H1 (cell line): ENCODE results near the gene MAP3K6. TPM values are rescaled to one million over a fixed set of nuclear protein-coding genes. Genes with fewer than 3 reads are reported as not detected.

Experiments used
- CTCF ChIA-PET: fragments of 300-600 bp; sonication (Branson Sonifier 250); formaldehyde crosslinking; loops from one replicate; lab custom pipeline; 2021; ENCODE audit not compliant: partially characterized antibody; lab: Charles Lee
- POLR2A ChIA-PET: fragments of 300-600 bp; sonication (Branson Sonifier 250); formaldehyde crosslinking; loops from one replicate; lab custom pipeline; 2021; ENCODE audit warnings: inconsistent platforms; ENCODE audit not compliant: partially characterized antibody; lab: Charles Lee
- DNase-seq, 2 experiments: peaks; one replicate each; pipeline versions ENCODE4 v3.0.0 to v3.0.0-alpha.2; 2010 to 2022; ENCODE audit warnings: low spot score in 2 of 2, low read depth in 1 of 2, mixed read lengths in 1 of 2
- FAIRE-seq: peaks from 2 replicates; lab custom pipeline; 2011; peaks lifted over from hg19 to GRCh38; lab: Jason Lieb, UNC
- H2AFZ ChIP-seq: 2 replicates; pipeline ENCODE4 v1.8.1; 2012; ENCODE audit warnings: low read length, inconsistent platforms
- H2AK5ac ChIP-seq: 2 replicates; pipeline ENCODE4 v1.6.1; 2013; ENCODE audit warnings: low read depth, low read length
- H2BK120ac ChIP-seq: replicated peaks from 2 replicates; pipeline ENCODE3; 2013; ENCODE audit warnings: low read depth, low read length, inconsistent platforms
- H2BK12ac ChIP-seq: 2 replicates; pipeline ENCODE4 v1.6.1; 2013; ENCODE audit warnings: low read depth, low read length
- H2BK15ac ChIP-seq: 2 replicates; pipeline ENCODE4 v1.6.1; 2013; ENCODE audit warnings: low read length
- H2BK20ac ChIP-seq: 2 replicates; pipeline ENCODE4 v1.6.1; 2013; ENCODE audit warnings: low read length
- H2BK5ac ChIP-seq: 2 replicates; pipeline ENCODE4 v1.6.1; 2013; ENCODE audit warnings: low read depth, low read length
- H3K14ac ChIP-seq: 2 replicates; pipeline ENCODE4 v1.6.1; 2013; ENCODE audit warnings: inconsistent platforms; ENCODE audit not compliant: insufficient read length
- H3K18ac ChIP-seq: 2 replicates; pipeline ENCODE4 v1.6.1; 2013; ENCODE audit warnings: low read length; ENCODE audit errors: extremely low read depth
- H3K23ac ChIP-seq: 2 replicates; pipeline ENCODE4 v1.6.1; 2013; ENCODE audit warnings: inconsistent platforms; ENCODE audit not compliant: insufficient read length
- H3K23me2 ChIP-seq: 2 replicates; pipeline ENCODE4 v1.6.1; 2013; ENCODE audit warnings: low read depth, low read length
- H3K27ac ChIP-seq: 2 replicates; pipeline ENCODE4 v1.6.1; 2011; ENCODE audit warnings: low read depth, low read length, inconsistent platforms
- H3K27me3 ChIP-seq, 4 experiments: replicated peaks in 1 of 4; 1 replicate in 1 of 4; 2 replicates in 3 of 4; pipeline versions ENCODE4 v1.6.1 to v1.8.1; 2011 to 2013; ENCODE audit warnings: low read length in 3 of 4, mild to moderate bottlenecking in 3 of 4, inconsistent platforms in 2 of 4, mixed read lengths in 2 of 4, moderate library complexity in 1 of 4; ENCODE audit not compliant: control insufficient read depth in 3 of 4, insufficient read depth in 3 of 4; ENCODE audit errors: extremely low read depth in 1 of 4
- H3K36me3 ChIP-seq, 4 experiments: 2 replicates each; pipeline versions ENCODE4 v1.6.1 to v1.8.1; 2011 to 2013; ENCODE audit warnings: mild to moderate bottlenecking in 4 of 4, low read length in 3 of 4, moderate library complexity in 2 of 4, control low read depth in 1 of 4, inconsistent platforms in 1 of 4; ENCODE audit not compliant: insufficient read depth in 4 of 4, control insufficient read depth in 2 of 4
- H3K4ac ChIP-seq: replicated peaks from 2 replicates; pipeline ENCODE3; 2013; ENCODE audit warnings: low read length, low read depth, mixed read lengths, inconsistent platforms; ENCODE audit not compliant: insufficient read length
- H3K4me1 ChIP-seq, 4 experiments: replicated peaks in 1 of 4; 1 replicate in 1 of 4; 2 replicates in 3 of 4; pipeline versions ENCODE4 v1.6.1 to v1.8.1; 2011 to 2013; ENCODE audit warnings: low read length in 3 of 4, inconsistent platforms in 2 of 4, mixed read lengths in 1 of 4; ENCODE audit not compliant: insufficient read depth in 4 of 4, control insufficient read depth in 3 of 4
- H3K4me2 ChIP-seq, 2 experiments: 2 replicates each; pipeline versions ENCODE4 v1.6.1 to v1.8.1; 2011 to 2013; ENCODE audit warnings: low read depth in 2 of 2, low read length in 2 of 2, control low read depth in 1 of 2, inconsistent platforms in 1 of 2, mild to moderate bottlenecking in 1 of 2; ENCODE audit not compliant: insufficient read depth in 1 of 2
- H3K4me3 ChIP-seq, 4 experiments: fragments of 200-600, 300-600 bp in 1 of 4; sonication (generic), shearing (Covaris generic), sonication (Bioruptor Twin) in 1 of 4; 2 replicates each; pipeline versions ENCODE4 v1.5.1 to v1.8.1; 2011 to 2016; ENCODE audit warnings: low read length in 4 of 4, low read depth in 3 of 4, control low read depth in 2 of 4, inconsistent platforms in 2 of 4, mild to moderate bottlenecking in 2 of 4, mixed read lengths in 1 of 4, moderate library complexity in 1 of 4; ENCODE audit not compliant: insufficient read depth in 2 of 4; ENCODE audit errors: extremely low read depth in 1 of 4
- H3K56ac ChIP-seq: replicated peaks from 2 replicates; pipeline ENCODE3; 2013; ENCODE audit warnings: low read depth, mild to moderate bottlenecking, mixed read lengths, low read length, inconsistent platforms; ENCODE audit not compliant: insufficient read length
- H3K79me1 ChIP-seq: 2 replicates; pipeline ENCODE4 v1.6.1; 2013; ENCODE audit warnings: low read depth, low read length, control low read depth
- H3K79me2 ChIP-seq, 2 experiments: 2 replicates each; pipeline versions ENCODE4 v1.6.1 to v1.8.1; 2012 to 2013; ENCODE audit warnings: low read length in 2 of 2, mild to moderate bottlenecking in 2 of 2, inconsistent platforms in 1 of 2; ENCODE audit not compliant: insufficient read depth in 2 of 2, control insufficient read depth in 1 of 2
- H3K9ac ChIP-seq, 4 experiments: replicated peaks in 1 of 4; 1 replicate in 1 of 4; 2 replicates in 3 of 4; pipeline versions ENCODE4 v1.6.1 to v1.8.1; 2011 to 2013; ENCODE audit warnings: low read depth in 3 of 4, low read length in 3 of 4, control low read depth in 2 of 4, mild to moderate bottlenecking in 2 of 4, moderate library complexity in 2 of 4, inconsistent platforms in 1 of 4; ENCODE audit errors: extremely low read depth in 1 of 4
- H3K9me3 ChIP-seq, 2 experiments: 2 replicates each; pipeline versions ENCODE4 v1.6.1 to v1.8.1; 2012 to 2013; ENCODE audit warnings: mild to moderate bottlenecking in 2 of 2, moderate library complexity in 2 of 2, control low read depth in 1 of 2, inconsistent platforms in 1 of 2, low read depth in 1 of 2, low read length in 1 of 2, mixed read lengths in 1 of 2; ENCODE audit not compliant: insufficient read depth in 2 of 2
- H4K20me1 ChIP-seq, 2 experiments: replicated peaks in 1 of 2; 2 replicates each; pipeline versions ENCODE3 to v1.8.1; 2011 to 2013; ENCODE audit warnings: inconsistent platforms in 2 of 2, low read length in 2 of 2, mild to moderate bottlenecking in 1 of 2; ENCODE audit not compliant: insufficient read depth in 2 of 2, control insufficient read depth in 1 of 2
- H4K5ac ChIP-seq: 2 replicates; pipeline ENCODE4 v1.6.1; 2013; ENCODE audit warnings: low read length, low read depth, mixed read lengths, inconsistent platforms; ENCODE audit not compliant: insufficient read length
- H4K8ac ChIP-seq: 2 replicates; pipeline ENCODE4 v1.8.0; 2013; ENCODE audit warnings: mild to moderate bottlenecking, moderate library complexity, low read length, inconsistent platforms; ENCODE audit not compliant: insufficient read depth; ENCODE audit errors: extremely low read depth
- H4K91ac ChIP-seq: replicated peaks from 2 replicates; pipeline ENCODE3; 2013; ENCODE audit warnings: low read length, mixed read lengths, inconsistent platforms; ENCODE audit not compliant: insufficient read length
- BRCA1 ChIP-seq: IDR thresholded peaks from 2 replicates; pipeline ENCODE4 v1.6.1; 2012; ENCODE audit warnings: low read depth, low read length, improper control_type of control experiment
- CTBP2 ChIP-seq: IDR thresholded peaks from 2 replicates; pipeline ENCODE4 v1.7.0; 2011; ENCODE audit warnings: borderline replicate concordance, mild to moderate bottlenecking, moderate library complexity, mixed read lengths, low read length; ENCODE audit not compliant: insufficient read depth, insufficient read length
- KDM4A ChIP-seq: IDR thresholded peaks from one replicate; pipeline ENCODE4 v1.7.1; 2012; ENCODE audit warnings: low read depth, mild to moderate bottlenecking, moderate library complexity, low read length, inconsistent platforms; ENCODE audit not compliant: severe bottlenecking
- WGBS, 2 experiments: shearing (Covaris generic) in 1 of 2; methylation state at CpG; one replicate each; pipeline versions ENCODE4 v1.1.6 to v1.1.7; 2013 to 2015; ENCODE audit warnings: low lambda C conversion rate in 2 of 2, mixed read lengths in 2 of 2, inconsistent platforms in 1 of 2, low coverage in 1 of 2, missing lambda C conversion rate in 1 of 2; ENCODE audit not compliant: insufficient replicate concordance in 2 of 2, insufficient coverage in 1 of 2, insufficient read length in 1 of 2; ENCODE audit errors: extremely low coverage in 1 of 2, missing lambda C conversion rate in 1 of 2; 5-methylcytosine and 5-hydroxymethylcytosine counted together
- polyA plus RNA-seq, 7 experiments: library from polyadenylated mRNA; depleted of rRNA in 3 of 7; stranded (reverse) in 5 of 7; unstranded in 2 of 7; fragments of >200 nt in 5 of 7; fragments of 200-250 nt in 2 of 7; gene quantifications; 1 replicate in 5 of 7; 2 replicates in 1 of 7; 4 replicates in 1 of 7; pipeline versions ENCODE4 v1.2.1 to v1.2.3, GENCODE V29; 2011 to 2013; ENCODE audit warnings: missing spikeins in 2 of 7, mixed read lengths in 2 of 7
- total RNA-seq: library from RNA; stranded (reverse); fragmentation: NEBNext Ultra II Directional; extraction: Animal tissue kit (Norgen Biotek cat#: 25700); gene quantifications from 2 replicates; pipeline ENCODE4 v1.2.1, GENCODE V29; 2021

MAP3K6 gene
- total and polyA plus RNA-seq, 2 of the 8 experiments (the other 6 are each of a cell fraction or from before 2014, with no cell fraction given) = 7.4 to 7.6 TPM

DNA sequence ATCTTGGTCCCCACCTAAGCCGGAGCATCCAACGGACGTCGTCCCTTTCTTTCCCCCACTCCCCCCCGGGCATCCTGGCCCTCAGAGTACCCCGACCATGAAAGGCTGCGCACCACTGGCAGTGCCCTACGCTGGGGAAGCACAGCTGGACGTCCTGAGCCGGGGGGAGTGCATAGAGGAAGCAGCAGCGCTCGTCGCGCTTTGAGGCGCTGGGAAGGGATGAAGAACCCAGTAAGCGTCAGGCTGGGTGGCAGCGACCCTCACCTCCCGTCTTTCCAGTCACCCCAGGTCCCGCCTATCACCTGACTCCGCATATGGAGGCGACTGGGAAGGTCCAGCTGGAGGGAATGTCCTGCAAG lies 5.7 kb downstream of the MAP3K6 start:
- Histone ChIP-seq H3K79me2 (no peaks in the 10 kb centered on the region), H2BK15ac (peak overlapping the region; percentile 16; the same call in 1 of the 2 replicates), H3K79me1 (no peaks in the 10 kb centered on the region), H3K9ac (no peak overlapping the region), H2AK5ac (no peak overlapping the region), H3K18ac (peak overlapping the region; percentile 87; the same call in 1 of the 2 replicates), H4K91ac (no peak overlapping the region), H3K27me3 (peaks cover 12 to 47% (median 36%) of the 10 kb centered on the region in 4 experiments), H3K4me1 (peaks cover 3 to 22% (median 12%) of the 10 kb centered on the region in 4 experiments), H3K9me3 (no peaks in the 10 kb centered on the region), H4K8ac (no peak overlapping the region; the same call in 1 of the 2 replicates), H3K4me2 (peak overlapping the region; percentile 83 to 84), H3K23me2 (peaks cover 14% of the 10 kb centered on the region), H2BK20ac (no peak overlapping the region), H3K27ac (no peak overlapping the region), H3K56ac (no peak overlapping the region), H4K20me1 (peaks cover 0 to 11% of the 10 kb centered on the region in 2 experiments), H3K4ac (peak overlapping the region; percentile 14), H2BK120ac (no peak overlapping the region), H2BK5ac (0 out of 2 replicates have a peak overlapping the region, but pooled peaks have one; percentile 35), H2AFZ (0 out of 2 replicates have a peak overlapping the region, but pooled peaks have one; percentile 84), H4K5ac (no peak overlapping the region), H3K36me3 (no peaks in the 10 kb centered on the region), H2BK12ac (peak overlapping the region; percentile 50; the same call in 1 of the 2 replicates), H3K14ac (no peak overlapping the region), H3K23ac (no peak overlapping the region), H3K4me3 (peak overlapping the region; percentile 55 to 89 (median 66))
- ChIA-PET POLR2A (interaction anchor here (0.9 to 10.3 kb wide), 4 partner anchors 8 to 327 kb away, joined by 3 to 101 read pairs (median 4); no protein-coding TSS in a partner anchor), CTCF (interaction anchor here (0.7 to 28.8 kb wide), 8 partner anchors 9 to 245 kb away, joined by 3 to 625 read pairs (median 26); partner anchors contain the start of genes CD164L2, FCN3 and GPR3)
- no peak for FAIRE-seq
- DNase-seq = no peak
- 11% methylated on average over 21 of the region's 21 CpGs; no CpG with 5 or more reads in 1 of the 2 experiments for WGBS, 2 experiments
- no peak for TF ChIP-seq CTBP2
- TF ChIP-seq KDM4A = peak; percentile 6
- no peak for TF ChIP-seq BRCA1
